COLO668 (cell line): ENCODE data around the gene HIPK1.
"Not testable (repeated sequence)": the region's sequence is repeated elsewhere in the genome, so short reads cannot be mapped to it uniquely, and the experiment has no call there.

ENCODE experiments used
- DNase-seq: peaks from one replicate; lab custom pipeline; 2025; ENCODE audit not compliant: unreplicated experiment; lab: John Stamatoyannopoulos, UW

HIPK1 gene

DNA sequence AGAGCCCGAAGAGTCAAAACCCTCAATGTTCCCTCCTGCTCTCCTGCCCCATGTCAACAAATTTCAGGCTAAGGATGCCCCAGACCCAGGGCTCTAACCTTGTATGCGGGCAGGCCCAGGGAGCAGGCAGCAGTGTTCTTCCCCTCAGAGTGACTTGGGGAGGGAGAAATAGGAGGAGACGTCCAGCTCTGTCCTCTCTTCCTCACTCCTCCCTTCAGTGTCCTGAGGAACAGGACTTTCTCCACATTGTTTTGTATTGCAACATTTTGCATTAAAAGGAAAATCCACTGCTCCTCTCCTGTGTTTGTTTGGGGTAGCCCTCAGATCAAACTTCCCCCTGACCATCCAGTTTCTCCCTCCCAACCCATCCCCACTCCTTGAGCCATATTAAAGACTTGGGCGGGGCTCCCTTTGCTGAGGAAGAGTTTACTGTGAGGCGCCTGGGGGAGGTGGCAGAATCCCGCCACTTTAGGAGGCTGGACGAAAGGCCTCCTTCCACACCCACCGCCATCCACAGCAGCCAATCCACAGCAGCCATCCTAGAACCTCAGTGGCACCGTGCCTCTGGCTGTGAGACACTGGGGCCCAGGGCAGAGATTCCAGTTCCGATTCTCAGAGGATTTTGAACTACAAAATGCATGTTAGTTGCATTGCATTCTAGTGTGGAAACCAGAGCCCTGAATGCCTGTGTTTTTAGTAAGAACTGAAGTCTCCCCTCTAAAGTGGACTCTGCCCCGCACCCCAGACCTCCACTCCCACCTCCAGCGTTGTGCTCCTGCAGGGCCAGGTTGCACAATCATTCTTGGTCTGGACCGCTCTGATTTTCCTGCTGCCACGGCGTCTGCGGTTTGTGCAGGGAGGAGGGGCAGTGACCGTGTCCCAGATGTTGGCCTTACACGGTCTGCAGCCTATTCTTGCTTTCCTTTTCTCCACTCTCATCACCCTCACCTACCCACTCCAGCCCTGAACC, 53.1 kb downstream of the HIPK1 start:
- no peak for DNase-seq

DNA sequence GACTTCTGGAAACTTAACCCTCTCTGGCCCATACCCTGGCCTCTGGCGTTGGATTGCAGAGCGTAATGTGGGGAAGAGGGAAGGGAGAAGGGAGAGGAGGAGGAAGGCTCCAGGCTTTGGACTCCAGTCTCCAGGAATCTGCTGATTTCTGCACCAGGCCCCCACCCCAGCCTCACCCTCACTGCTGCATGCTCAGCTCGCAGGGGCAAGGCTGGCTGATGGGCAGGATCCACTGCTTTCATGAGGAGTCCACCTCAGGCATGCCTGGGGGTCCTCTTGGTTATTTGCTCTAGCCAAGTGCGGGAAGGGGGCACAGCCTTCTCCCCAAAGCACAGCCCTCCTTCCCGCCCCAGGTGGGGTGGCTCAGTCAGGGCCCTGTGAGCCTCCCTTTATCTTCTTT, 53.8 kb downstream of the HIPK1 start:
- no peak for DNase-seq

DNA sequence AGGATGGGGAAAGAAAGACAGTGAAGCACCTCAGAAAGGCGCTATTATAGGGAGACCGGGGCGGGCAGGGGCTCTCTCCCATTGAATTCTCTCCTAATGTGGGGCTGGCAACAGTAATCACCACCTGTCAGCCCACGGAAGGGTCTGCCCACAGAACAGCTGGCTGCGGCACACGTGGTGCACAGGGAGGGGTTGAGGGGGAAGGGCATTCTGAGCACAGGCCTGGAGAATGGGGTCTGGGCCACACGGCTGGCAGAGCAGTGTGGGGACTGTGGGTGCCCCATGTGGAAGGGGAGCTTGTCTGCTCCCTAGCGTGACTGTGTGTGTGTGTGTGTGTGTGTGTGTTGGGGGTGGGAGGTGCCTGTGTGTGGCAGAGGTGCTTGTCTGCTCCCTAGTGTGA, 54.3 kb downstream of the HIPK1 start:
- no peak for DNase-seq

DNA sequence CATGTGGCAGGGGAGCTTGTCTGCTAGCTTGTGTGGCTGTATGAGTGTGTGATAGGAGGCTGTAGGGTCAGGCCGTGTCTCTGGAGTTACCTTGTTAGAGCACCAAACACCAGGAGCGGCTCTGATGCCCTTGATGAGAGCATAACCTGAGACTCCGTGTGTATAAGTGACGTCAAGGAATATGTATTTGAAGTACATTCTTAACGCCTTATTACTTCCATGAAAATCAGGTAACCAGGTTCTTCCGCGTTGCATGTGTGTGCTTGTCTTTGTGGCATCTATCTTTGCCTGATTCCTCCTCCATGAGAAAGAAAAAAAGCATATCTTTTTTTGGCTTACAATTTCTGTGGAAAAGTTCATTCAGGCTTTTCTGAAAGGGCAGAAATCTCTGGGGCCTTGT, 54.7 kb downstream of the HIPK1 start:
- DNase-seq: no peak

DNA sequence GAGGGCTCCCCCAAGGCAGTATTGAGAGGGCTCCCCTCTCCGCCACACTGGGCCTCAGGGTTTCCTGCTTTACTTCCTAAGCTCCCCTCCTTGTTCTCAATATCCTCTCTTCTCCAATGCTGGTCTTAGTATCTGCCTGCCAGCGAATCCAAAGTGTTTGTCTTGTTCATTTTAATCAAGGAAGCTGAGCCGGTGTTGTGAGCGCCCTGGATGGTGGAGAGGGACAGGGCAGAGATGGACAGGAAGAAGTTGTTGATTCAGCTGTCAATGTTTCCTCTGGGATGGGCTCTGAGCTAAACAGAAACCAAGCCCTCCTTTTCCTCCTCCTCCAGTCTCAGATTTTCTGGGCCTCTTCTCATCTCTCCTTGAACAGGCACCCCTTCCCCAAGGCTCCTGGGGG, 55.6 kb downstream of the HIPK1 start:
- peak; percentile 46 for DNase-seq

DNA sequence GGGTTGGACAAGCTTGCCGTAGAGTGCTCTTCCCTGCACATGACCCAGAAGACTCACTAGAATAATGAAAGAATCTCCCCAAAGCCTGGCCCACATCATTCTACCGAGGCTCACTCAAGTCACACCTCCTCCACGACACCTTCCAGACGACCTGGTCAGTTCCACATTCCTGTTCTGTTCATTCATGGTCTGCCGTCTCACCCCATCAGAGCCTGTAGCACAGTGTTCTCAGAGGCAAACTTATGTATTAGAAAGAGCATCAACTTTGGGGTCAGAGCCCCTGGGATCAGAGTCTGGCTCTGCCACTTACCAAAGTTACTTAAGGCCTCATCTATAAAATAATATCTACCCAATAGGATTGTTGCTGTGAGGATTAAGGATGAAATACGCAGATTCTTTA, 57.7 kb downstream of the HIPK1 start:
- no peak for DNase-seq

DNA sequence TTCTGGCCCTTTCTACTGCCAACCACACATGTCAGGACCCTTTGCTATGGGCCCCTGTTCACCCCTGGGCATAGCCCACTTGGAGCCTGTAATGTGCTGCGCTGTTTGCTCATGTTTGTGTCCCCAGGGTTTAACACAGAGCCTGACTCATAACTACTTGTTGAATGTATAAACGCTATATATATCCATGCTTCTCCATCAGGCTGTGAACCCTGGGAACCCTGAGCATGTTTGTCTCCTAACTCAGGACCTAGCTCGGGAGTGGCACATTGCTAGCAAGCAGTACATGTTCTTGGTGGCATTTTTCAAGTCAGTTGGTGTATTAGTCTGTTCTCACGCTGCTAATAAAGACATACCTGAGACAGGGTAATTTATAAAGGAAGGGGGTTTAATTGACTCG, 58.1 kb downstream of the HIPK1 start:
- DNase-seq: no peak

DNA sequence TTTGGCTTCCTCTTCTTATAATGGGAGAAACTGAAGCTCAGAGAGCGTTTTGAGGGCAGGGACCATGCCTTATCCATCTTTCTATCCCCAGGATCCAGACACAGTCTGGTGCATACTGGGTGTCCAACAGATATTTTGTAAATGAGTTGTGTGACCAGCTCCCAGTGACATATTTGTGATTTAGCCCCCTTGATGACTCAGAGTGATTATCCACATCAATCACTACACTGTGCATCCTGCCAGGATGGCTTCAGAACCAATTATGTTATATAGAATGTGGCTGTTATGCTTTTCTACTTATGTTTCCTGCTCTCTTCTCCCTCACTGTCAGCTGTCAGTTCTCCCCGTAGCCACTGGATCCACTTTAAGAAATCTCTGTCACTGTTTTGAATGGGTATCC, 61.4 kb downstream of the HIPK1 start:
- no peak for DNase-seq

DNA sequence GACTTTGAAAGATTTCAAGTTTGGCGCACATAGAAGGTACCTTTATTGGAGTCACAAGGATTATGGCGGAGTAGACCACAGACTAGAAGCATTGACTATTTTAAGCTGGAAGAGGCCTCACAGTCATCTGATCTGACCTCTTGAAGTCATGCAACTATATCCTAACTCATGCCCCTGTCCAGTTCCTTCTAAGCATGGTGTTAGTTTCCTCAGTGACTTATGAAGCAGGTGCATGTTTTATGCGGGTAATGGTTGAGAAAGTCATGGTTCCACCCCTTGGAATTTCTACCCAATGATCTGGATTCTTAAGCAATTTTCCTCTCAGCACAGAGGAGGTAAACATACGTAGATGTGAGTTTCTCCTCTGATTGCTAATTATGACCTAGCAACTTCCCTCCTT, 61.8 kb downstream of the HIPK1 start:
- no peak for DNase-seq

DNA sequence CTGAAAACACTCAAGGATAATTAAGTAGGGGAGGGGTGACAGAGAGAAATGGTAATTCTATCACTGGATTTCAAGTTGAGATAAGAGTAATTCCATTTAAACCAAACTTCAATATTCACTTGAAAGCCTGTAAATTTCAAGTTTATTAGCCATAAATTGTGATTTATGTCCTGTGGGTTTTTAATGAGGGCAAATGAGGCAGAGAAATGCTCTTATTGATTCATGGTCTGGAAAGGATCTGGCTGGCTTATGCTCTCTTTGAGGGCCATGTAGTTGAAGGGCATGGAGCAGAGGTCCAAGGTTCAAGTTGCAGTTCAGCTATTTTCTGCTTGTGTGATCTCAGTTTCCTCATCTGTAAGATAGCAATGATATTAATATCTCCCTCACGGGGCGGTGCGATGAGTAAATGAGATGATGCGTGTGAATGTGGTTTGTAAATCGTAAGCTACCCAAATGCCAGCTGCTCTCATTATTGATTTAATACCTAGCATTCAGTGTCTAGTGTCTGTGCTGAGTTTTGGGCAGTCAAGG, 62.4 kb downstream of the HIPK1 start:
- DNase-seq: no peak

DNA sequence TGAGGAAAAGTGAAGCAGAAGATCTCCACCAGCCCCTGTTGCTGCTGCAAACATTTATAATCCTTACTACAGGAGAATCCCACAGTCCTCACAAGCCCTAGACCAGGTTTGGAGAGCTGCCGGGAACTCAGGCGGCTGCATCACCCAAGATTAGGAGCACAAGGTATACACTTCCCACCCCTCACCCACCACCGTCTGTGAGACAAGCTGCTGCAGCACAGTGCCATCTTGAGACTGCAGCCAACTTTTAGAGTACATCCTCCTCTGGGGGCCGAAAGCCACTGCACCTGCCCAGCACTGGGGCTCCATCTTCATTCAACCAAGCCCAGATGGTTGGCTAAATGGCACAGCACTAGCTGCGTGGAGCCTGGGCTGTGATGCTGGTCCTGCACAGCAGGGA, 63.9 kb downstream of the HIPK1 start:
- DNase-seq: no peak

DNA sequence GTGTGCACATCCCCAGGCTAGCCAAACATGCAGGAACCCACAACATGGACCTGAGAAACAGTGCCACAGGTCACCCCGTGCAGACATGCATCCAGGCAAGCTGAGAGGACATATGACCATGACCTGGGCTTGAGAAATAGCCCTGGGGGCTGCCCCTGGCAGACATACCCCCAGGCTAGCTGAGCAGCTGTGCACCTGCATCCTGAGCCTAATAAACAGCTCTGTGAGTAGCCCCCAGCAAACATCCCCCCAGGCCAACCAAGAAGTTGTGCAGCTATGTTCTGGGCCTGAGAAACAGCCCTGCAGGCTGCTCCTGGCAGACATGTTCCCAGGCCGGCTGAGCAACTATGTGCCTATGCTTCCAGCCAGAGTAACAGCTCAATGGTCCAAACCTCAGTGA, 64.6 kb downstream of the HIPK1 start:
- no peak for DNase-seq

DNA sequence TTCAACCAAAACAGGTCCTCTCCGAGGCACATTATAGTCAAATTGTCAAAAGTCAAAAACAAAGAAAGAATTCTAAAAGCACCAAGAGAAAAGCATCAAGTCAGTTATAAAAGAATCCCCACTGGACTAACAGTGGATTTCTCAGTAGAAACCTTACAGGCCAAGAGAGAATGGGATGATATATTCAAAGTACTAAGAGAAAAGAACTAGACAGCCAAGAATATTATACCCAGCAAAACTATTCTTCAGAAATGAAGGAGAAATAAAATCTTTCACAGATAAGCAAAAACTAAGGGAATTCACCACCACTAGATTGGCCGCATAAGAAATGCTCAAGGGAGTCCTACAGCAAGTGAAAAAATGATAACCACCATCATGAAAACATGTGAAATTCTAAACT, 66.3 kb downstream of the HIPK1 start:
- DNase-seq: no peak

DNA sequence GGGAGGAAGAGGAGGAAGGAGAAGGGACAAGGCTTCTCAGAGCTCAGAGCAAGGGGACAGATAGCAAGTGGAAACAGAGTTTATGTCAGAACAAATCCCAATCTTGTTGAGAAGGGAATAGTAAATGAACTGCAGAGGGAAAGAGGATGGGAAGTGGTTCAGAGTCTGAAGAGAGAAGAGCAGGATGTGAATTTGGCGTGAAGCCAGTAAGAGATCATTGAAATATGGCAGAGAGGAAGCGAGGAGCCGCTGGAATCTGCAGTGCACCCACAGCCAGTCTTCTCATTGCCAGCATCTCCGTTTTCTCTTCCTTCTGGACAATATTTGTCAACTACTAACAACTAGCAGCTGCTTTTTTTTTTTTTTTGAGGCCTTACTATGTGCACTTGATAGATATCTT, 69.2 kb downstream of the HIPK1 start:
- DNase-seq: no peak

DNA sequence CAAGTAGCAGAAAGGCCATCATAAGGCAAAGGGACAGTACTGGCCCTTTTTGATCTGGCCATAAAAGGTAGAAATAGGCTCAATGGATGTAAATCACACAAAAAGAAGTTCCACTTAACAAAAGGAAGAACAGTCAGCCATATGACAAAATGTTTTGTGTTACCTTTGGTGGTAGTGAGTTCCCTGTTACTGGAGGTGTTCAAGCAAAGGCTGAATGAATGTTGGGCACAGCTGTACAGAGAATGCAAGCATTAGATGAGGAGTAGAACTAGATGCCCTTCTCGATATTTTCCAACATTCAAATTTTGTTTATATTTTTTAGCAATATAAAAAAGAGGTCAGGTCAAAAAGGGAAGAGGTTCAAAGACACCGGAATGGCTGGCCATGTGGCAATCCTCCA, 70.1 kb downstream of the HIPK1 start:
- no peak for DNase-seq

DNA sequence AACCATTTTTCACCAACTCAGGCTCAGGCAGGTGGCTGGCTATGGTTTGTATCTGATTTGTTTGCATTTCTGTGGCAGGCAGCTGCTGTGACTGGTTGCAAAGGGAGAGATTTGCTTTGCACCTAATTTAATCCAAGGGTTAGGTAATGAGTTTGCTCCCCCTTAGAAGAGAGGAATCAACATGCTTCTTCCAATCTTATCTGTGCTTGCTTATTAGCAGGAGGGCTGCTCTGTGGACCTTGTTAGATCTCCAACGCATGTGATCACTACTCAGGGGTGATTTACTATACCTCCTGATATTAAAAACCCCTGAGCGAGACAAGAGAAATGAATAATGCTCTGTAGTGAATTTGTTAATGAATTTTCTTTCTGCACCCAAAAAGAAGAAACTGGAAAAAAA, 70.7 kb downstream of the HIPK1 start:
- peak; percentile 28 for DNase-seq

DNA sequence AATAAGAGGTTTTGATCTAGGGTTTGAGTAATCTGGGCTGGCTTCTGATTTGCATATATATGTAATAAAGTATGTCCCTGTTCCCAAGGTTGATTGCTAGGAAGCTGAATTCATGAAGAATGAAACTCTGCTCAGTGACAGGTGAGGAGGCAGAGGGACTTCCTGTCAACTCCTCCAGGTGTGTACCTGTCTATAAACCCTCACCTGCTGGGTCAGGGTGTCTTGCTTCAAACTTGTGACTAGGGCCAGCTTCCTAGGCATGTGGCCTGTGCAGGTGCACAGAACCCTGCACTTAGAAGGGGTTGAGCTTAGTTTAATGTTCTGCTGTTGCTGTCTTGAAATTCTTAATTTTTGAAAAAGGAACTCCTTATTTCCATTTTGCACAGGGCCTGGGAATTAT, 71.3 kb downstream of the HIPK1 start:
- DNase-seq: no peak

DNA sequence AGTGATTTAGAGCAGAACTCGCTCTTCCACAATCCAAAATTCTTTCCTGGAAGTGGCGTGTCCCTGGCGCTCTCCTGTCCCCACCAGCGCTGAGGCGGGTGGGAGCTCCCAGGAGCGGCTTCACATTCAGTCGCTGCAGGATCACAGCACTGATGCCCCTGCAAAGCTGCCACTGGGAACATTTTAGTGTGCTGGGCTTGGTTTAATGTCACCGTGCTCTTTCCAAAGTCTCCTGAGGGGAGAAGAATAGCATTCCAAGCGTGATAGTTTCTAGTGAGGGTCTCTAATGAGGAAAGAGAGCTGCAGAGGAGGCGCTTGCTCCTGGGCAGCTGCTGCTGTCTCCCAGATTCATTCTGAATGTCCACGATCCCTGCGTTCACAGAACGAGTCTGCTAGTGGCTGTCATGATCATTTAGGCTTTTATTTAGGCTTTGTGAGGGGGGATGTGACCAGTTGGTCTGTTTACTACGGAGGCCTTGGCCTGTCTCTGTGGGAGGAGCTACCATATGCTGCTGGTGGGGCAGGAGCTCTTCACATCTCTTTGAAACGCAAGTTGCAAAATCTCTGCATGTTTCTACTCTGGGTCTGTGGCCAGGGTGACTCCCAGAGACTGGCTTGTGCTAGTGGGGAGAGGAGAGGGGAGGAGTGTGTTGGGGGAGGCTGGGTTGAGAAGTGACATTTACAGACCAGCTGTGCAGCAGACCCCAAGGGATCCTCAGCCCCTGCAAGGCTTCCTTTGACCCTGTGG, 73.5 kb downstream of the HIPK1 start:
- DNase-seq: no peak

DNA sequence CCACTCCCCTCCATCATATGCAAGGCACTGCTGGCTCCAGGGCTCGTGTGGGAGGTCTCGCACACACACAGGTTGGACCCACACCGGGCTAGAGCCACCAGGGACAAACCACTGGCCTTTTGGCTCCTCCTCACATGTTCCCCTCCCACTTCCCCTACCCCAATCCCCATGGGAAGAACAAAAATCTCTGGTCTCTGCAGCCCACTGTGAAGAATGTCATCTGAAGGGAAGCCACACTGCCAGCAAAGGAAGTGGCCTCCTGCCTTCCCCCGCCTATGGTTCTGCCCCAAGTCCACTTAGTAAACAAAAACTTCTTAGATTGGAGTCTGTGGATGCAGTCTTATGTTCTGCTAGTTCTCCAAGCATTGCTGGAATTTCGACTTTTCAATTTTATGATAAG, 74.3 kb downstream of the HIPK1 start:
- DNase-seq: no peak

DNA sequence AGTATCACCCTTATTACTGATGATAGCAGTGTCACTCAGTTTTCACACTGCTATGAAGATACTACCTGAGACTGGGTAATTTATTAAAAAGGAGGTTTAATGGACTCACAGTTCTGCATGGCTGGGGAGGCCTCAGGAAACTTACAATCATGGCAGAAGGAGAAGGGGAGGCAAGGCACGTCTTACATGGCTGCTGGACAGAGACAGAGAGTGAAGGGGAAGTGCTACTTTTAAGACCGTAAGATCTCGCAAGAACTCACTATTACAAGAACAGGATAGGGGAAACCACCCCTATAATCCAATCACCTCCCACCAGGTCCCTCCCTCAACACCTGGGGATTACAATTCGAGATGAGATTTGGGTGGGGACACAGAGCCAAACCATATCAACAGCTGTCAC, 77.7 kb downstream of the HIPK1 start:
- not testable (repeated sequence) for DNase-seq

DNA sequence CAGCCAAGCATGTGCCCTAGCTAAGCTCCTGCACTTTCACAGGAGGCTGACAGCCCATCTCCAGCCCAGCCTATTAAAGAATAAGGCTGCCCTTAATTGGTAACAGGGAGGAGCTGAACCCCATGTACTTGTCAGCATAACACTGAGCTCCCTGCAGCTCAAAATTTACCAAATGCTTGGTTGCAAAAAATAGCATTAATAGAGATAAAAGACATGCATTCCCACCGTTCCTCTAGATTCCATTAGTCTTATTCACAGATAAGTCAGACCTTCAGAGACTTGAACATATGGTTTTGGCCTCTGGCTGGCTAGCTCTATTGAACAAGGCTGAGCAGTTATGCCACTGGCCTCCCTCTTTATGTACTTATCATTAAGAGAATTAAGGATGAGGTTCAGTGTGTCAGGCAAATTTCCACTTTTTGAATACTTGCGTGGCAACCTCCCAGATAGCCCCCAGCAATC, 79.4 kb downstream of the HIPK1 start:
- DNase-seq: no peak

DNA sequence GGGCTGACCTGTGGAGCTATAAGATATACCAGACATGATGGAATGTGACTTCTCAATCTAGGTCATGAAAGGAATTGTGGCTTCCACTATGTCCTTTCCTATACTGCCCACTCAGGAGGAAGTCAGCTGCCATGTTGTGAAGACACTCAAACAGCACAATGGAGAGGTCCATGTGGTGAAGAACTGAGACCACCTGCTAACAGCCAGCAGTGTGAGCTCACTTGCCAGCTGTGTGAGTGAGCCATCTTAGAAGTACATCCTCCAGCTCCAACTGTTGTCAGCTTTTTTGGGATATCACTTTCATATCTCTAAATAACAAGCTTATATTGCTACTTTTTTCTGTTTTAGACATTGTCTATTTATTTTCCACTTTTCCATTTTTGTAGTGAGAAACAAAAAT, 79.9 kb downstream of the HIPK1 start:
- no peak for DNase-seq
